Astrocyte (in vitro differentiated cells and primary cell): Measurements from ENCODE around the gene SLC38A8. TPM values are rescaled to one million over a fixed set of nuclear protein-coding genes. Genes with fewer than 3 reads are reported as not detected.

ENCODE experiments used
- DNase-seq: peaks from one replicate; pipeline ENCODE4 v3.0.0-alpha.2; 2010; ENCODE audit warnings: low read depth
- FAIRE-seq: peaks from 2 replicates; lab custom pipeline; 2011; peaks lifted over from hg19 to GRCh38; lab: Jason Lieb, UNC
- H2AFZ ChIP-seq: 2 replicates; pipeline ENCODE4 v1.6.0; 2012; ENCODE audit warnings: low read depth, low read length, inconsistent platforms
- H3K27ac ChIP-seq: 2 replicates; pipeline ENCODE4 v1.5.1; 2011; ENCODE audit warnings: low read depth, low read length, inconsistent platforms
- H3K27me3 ChIP-seq: 2 replicates; pipeline ENCODE4 v1.6.0; 2011; ENCODE audit warnings: low read length, inconsistent platforms; ENCODE audit not compliant: insufficient read depth
- H3K36me3 ChIP-seq: 2 replicates; pipeline ENCODE4 v1.5.1; 2011; ENCODE audit warnings: low read length, inconsistent platforms; ENCODE audit not compliant: insufficient read depth
- H3K4me1 ChIP-seq: 2 replicates; pipeline ENCODE4 v1.5.1; 2011; ENCODE audit warnings: low read length, inconsistent platforms; ENCODE audit not compliant: insufficient read depth
- H3K4me2 ChIP-seq: 2 replicates; pipeline ENCODE4 v1.6.0; 2012; ENCODE audit warnings: low read length, inconsistent platforms
- H3K4me3 ChIP-seq: 2 replicates; pipeline ENCODE4 v1.5.1; 2011; ENCODE audit warnings: low read depth, mild to moderate bottlenecking, low read length, inconsistent platforms; ENCODE audit not compliant: insufficient read depth
- H3K79me2 ChIP-seq: 2 replicates; pipeline ENCODE4 v1.6.0; 2012; ENCODE audit warnings: mild to moderate bottlenecking, low read length, inconsistent platforms; ENCODE audit not compliant: insufficient read depth
- H3K9ac ChIP-seq: 2 replicates; pipeline ENCODE4 v1.6.0; 2012; ENCODE audit warnings: mild to moderate bottlenecking, low read length, inconsistent platforms
- H3K9me3 ChIP-seq: 2 replicates; pipeline ENCODE4 v1.5.1; 2012; ENCODE audit warnings: low read depth, mild to moderate bottlenecking, low read length, inconsistent platforms; ENCODE audit not compliant: insufficient read depth
- H4K20me1 ChIP-seq: 2 replicates; pipeline ENCODE4 v1.6.0; 2012; ENCODE audit warnings: low read length, inconsistent platforms; ENCODE audit not compliant: insufficient read depth
- H3K27ac Mint-ChIP-seq: one replicate; pipeline ENCODE4 v1.8.0; 2021; ENCODE audit warnings: mild to moderate bottlenecking, mixed read lengths; ENCODE audit not compliant: unreplicated experiment
- H3K27me3 Mint-ChIP-seq: one replicate; pipeline ENCODE4 v1.8.0; 2021; ENCODE audit warnings: low read depth, mixed read lengths; ENCODE audit not compliant: unreplicated experiment
- H3K36me3 Mint-ChIP-seq: one replicate; pipeline ENCODE4 v1.8.0; 2021; ENCODE audit warnings: low read depth, mixed read lengths; ENCODE audit not compliant: unreplicated experiment
- H3K4me1 Mint-ChIP-seq: one replicate; pipeline ENCODE4 v1.8.0; 2021; ENCODE audit warnings: low read depth, mixed read lengths; ENCODE audit not compliant: unreplicated experiment
- H3K4me3 Mint-ChIP-seq: one replicate; pipeline ENCODE4 v1.8.0; 2021; ENCODE audit warnings: mild to moderate bottlenecking, moderate library complexity, mixed read lengths; ENCODE audit not compliant: unreplicated experiment
- H3K9me3 Mint-ChIP-seq: one replicate; pipeline ENCODE4 v1.8.0; 2021; ENCODE audit warnings: mild to moderate bottlenecking, mixed read lengths; ENCODE audit not compliant: unreplicated experiment
- EZH2 ChIP-seq: IDR thresholded peaks from 2 replicates; pipeline ENCODE4 v1.6.1; 2012; ENCODE audit warnings: mild to moderate bottlenecking, low read length, inconsistent platforms; ENCODE audit not compliant: insufficient read depth
- total RNA-seq: library from RNA; stranded (reverse); gene quantifications from 2 replicates; pipeline ENCODE4 v1.2.1, GENCODE V29; 2021
- TF ChIP-seq, protein P1 (sequence below): IDR thresholded peaks from 2 replicates; pipeline ENCODE4 v1.5.1; 2011; ENCODE audit warnings: low read depth, mild to moderate bottlenecking, inconsistent platforms, low read length, moderate library complexity; ENCODE audit not compliant: insufficient read depth

Gene SLC38A8
- total RNA-seq, 1 donor from 2014 or later = not detected

DNA sequence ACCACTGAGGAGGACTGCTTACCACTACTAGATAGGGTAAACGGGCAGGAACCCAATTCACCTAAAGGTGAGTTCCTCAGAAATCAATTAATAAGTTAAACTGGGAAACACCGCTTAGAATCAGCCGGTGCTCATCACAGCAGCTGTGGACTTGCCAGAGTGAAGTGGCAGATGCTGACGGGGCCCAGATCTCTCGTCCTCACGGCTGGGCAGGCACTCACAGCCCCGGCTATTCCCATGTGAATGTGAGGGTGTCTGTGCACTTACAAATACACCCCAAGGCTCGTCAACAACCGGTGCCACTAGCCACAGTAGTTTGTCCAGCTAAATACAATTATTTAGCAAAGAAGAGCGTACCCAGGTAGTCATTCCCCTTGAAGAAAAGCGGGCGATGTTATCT is 44.4 kb upstream of the SLC38A8 start:
- H3K36me3 Mint-ChIP-seq = peaks cover 7% of the 10 kb centered on the region
- H3K79me2 ChIP-seq = no peaks in the 10 kb centered on the region
- H3K9ac ChIP-seq = no peak overlapping the region
- peaks cover 41% of the 10 kb centered on the region for H3K36me3 ChIP-seq
- H3K27ac ChIP-seq = no peak overlapping the region
- H3K4me1 Mint-ChIP-seq = no peaks in the 10 kb centered on the region
- H3K4me1 ChIP-seq = no peaks in the 10 kb centered on the region
- H4K20me1 ChIP-seq = peaks cover 24% of the 10 kb centered on the region
- H3K4me2 ChIP-seq = no peak overlapping the region
- H2AFZ ChIP-seq = no peak overlapping the region
- no peak for DNase-seq
- no peaks in the 10 kb centered on the region for H3K9me3 ChIP-seq
- H3K27me3 ChIP-seq = no peaks in the 10 kb centered on the region
- H3K4me3 Mint-ChIP-seq = no peak overlapping the region
- FAIRE-seq = no peak
- no peaks in the 10 kb centered on the region for H3K27me3 Mint-ChIP-seq
- H3K9me3 Mint-ChIP-seq = no peaks in the 10 kb centered on the region
- TF ChIP-seq, protein P1, sequence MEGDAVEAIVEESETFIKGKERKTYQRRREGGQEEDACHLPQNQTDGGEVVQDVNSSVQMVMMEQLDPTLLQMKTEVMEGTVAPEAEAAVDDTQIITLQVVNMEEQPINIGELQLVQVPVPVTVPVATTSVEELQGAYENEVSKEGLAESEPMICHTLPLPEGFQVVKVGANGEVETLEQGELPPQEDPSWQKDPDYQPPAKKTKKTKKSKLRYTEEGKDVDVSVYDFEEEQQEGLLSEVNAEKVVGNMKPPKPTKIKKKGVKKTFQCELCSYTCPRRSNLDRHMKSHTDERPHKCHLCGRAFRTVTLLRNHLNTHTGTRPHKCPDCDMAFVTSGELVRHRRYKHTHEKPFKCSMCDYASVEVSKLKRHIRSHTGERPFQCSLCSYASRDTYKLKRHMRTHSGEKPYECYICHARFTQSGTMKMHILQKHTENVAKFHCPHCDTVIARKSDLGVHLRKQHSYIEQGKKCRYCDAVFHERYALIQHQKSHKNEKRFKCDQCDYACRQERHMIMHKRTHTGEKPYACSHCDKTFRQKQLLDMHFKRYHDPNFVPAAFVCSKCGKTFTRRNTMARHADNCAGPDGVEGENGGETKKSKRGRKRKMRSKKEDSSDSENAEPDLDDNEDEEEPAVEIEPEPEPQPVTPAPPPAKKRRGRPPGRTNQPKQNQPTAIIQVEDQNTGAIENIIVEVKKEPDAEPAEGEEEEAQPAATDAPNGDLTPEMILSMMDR = no peak
- TF ChIP-seq EZH2 = no peak
- H3K27ac Mint-ChIP-seq = no peak overlapping the region
- no peak overlapping the region for H3K4me3 ChIP-seq

DNA sequence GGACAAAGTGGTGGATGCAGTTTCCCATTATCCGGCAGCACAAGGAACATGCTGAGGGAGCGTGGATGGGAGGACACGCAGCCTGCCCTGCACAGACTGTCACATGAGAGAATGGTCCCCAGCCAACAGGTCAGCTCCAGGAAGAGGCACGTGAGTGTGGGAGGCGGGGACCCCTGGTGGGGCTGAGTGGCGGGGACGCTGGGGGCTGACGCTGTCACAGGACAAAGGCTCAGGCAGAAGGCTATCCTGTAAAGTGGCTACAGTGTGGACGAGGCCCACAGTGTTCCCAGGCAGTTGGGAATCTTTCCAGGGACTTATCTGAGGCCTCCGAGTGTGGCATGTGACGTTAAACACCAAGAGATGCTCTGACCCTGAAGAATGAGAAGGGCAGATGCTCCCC is 43.7 kb upstream of the SLC38A8 start:
- H3K27ac Mint-ChIP-seq = no peak overlapping the region
- no peak overlapping the region for H3K4me2 ChIP-seq
- no peaks in the 10 kb centered on the region for H3K9me3 Mint-ChIP-seq
- no peak overlapping the region for H3K9ac ChIP-seq
- no peak overlapping the region for H3K4me3 Mint-ChIP-seq
- H3K9me3 ChIP-seq = no peaks in the 10 kb centered on the region
- peaks cover 6% of the 10 kb centered on the region for H3K36me3 Mint-ChIP-seq
- no peak for TF ChIP-seq EZH2
- TF ChIP-seq, protein P1 = no peak
- H3K36me3 ChIP-seq = peaks cover 47% of the 10 kb centered on the region
- H3K4me3 ChIP-seq = no peak overlapping the region
- no peak overlapping the region for H2AFZ ChIP-seq
- H3K79me2 ChIP-seq = no peaks in the 10 kb centered on the region
- no peak overlapping the region for H3K27ac ChIP-seq
- no peaks in the 10 kb centered on the region for H3K27me3 Mint-ChIP-seq
- no peaks in the 10 kb centered on the region for H3K4me1 ChIP-seq
- no peaks in the 10 kb centered on the region for H3K4me1 Mint-ChIP-seq
- no peak for DNase-seq
- H3K27me3 ChIP-seq = no peaks in the 10 kb centered on the region
- FAIRE-seq = no peak
- peaks cover 24% of the 10 kb centered on the region for H4K20me1 ChIP-seq

DNA sequence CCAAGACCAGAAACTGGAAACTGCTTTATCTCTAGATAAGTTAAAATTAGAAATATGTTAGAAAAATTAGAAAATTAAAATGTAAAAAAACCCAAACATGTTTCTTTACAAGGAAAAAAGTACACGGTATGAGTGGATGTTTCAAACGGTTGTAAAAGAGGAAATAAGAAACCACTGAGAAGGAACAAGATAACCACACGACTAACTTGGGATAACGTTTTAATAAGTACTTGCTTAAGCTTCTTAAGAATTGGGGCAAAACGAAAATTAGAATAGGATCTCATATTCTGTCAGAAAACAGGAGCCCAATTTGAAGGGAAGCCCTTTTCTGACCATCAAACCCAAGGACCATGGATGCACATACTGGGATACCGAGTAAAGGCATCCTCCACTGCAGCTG is 43.2 kb upstream of the SLC38A8 start:
- no peak for TF ChIP-seq EZH2
- TF ChIP-seq, protein P1 = no peak
- H3K4me1 ChIP-seq = no peaks in the 10 kb centered on the region
- H3K36me3 Mint-ChIP-seq = peaks cover 6% of the 10 kb centered on the region
- no peaks in the 10 kb centered on the region for H3K79me2 ChIP-seq
- no peak overlapping the region for H3K4me3 ChIP-seq
- H3K36me3 ChIP-seq = peaks cover 51% of the 10 kb centered on the region
- H3K4me3 Mint-ChIP-seq = no peak overlapping the region
- DNase-seq (no peak), FAIRE-seq (no peak)
- no peaks in the 10 kb centered on the region for H3K4me1 Mint-ChIP-seq
- H3K9ac ChIP-seq = no peak overlapping the region
- H3K4me2 ChIP-seq = no peak overlapping the region
- H3K27me3 Mint-ChIP-seq = no peaks in the 10 kb centered on the region
- H4K20me1 ChIP-seq = peaks cover 27% of the 10 kb centered on the region
- no peaks in the 10 kb centered on the region for H3K9me3 ChIP-seq
- H2AFZ ChIP-seq = no peak overlapping the region
- H3K27ac ChIP-seq = no peak overlapping the region
- H3K27me3 ChIP-seq = no peaks in the 10 kb centered on the region
- no peaks in the 10 kb centered on the region for H3K9me3 Mint-ChIP-seq
- no peak overlapping the region for H3K27ac Mint-ChIP-seq
